Measurements from ENCODE around the gene LRRC27.

The LRRC27 gene

GRCh38 chr10:132419538-132420468 is 87.8 kb downstream of the LRRC27 start:
- H3K79me2 ChIP-seq (ENCODE audit: insufficient read depth, low read length) = no peaks in the 10 kb centered on the region
- H3K9ac ChIP-seq (ENCODE audit: low read length) = no peak overlapping the region
- H3K4me2 ChIP-seq (ENCODE audit: low read length) = no peak overlapping the region
- no peak for TF ChIP-seq EZH2 (IDR thresholded peaks at IDR 0.05; ENCODE audit: borderline replicate concordance, low read length)
- TF ChIP-seq, protein P1, sequence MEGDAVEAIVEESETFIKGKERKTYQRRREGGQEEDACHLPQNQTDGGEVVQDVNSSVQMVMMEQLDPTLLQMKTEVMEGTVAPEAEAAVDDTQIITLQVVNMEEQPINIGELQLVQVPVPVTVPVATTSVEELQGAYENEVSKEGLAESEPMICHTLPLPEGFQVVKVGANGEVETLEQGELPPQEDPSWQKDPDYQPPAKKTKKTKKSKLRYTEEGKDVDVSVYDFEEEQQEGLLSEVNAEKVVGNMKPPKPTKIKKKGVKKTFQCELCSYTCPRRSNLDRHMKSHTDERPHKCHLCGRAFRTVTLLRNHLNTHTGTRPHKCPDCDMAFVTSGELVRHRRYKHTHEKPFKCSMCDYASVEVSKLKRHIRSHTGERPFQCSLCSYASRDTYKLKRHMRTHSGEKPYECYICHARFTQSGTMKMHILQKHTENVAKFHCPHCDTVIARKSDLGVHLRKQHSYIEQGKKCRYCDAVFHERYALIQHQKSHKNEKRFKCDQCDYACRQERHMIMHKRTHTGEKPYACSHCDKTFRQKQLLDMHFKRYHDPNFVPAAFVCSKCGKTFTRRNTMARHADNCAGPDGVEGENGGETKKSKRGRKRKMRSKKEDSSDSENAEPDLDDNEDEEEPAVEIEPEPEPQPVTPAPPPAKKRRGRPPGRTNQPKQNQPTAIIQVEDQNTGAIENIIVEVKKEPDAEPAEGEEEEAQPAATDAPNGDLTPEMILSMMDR (IDR thresholded peaks at IDR 0.05; ENCODE audit: low read length) = no peak
- no peaks in the 10 kb centered on the region for H3K9me2 ChIP-seq (ENCODE audit: low read depth, low read length)
- H3K27ac ChIP-seq (ENCODE audit: low read depth, low read length, poor library complexity, severe bottlenecking) = peak overlapping the region; percentile 87
- no peak overlapping the region for H2AFZ ChIP-seq (ENCODE audit: low read length)
- H4K20me1 ChIP-seq (ENCODE audit: insufficient read depth, low read length) = no peaks in the 10 kb centered on the region
- H3K9me3 ChIP-seq (ENCODE audit: low read length) = no peaks in the 10 kb centered on the region
- peaks cover 35% of the 10 kb centered on the region for H3K4me1 ChIP-seq (ENCODE audit: insufficient read depth, low read length, severe bottlenecking)
- no peaks in the 10 kb centered on the region for H3K27me3 ChIP-seq (ENCODE audit: insufficient read depth, low read length)
- no peaks in the 10 kb centered on the region for H3K36me3 ChIP-seq (ENCODE audit: insufficient read depth, low read length)
- H3K4me3 ChIP-seq (ENCODE audit: low read depth, low read length, poor library complexity, severe bottlenecking) = no peak overlapping the region
- no peaks in the 10 kb centered on the region for H3F3A ChIP-seq (ENCODE audit: insufficient read depth, low read length)

DNA sequence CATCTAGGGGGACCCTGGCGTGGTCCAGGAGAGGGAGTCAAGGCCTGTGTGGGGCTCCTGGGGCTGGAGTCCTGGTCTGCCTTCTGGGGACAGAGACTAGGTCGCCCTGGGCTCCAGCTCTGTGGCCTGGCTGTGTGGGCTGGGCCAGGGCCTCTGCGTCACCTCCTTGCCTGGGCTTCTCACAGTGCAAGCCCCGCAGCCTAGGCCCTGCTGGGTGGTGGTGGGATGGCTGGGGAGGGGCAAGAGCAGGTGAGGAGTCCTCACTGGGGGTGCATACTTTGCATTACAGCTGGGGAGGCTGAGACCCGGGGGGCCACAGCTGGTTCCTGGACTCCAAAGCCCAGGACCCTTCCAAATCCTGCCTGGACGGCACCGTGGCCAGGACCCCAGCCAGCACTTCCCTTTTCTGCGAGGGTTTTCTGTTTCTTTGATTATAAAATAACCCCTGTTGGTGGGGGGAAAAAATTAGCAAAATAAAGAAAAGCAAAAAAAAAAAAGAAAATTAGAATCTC is 88.5 kb downstream of the LRRC27 start:
- no peak for TF ChIP-seq EZH2 (IDR thresholded peaks at IDR 0.05; ENCODE audit: borderline replicate concordance, low read length)
- TF ChIP-seq, protein P1 (IDR thresholded peaks at IDR 0.05; ENCODE audit: low read length) = no peak
- H3K9ac ChIP-seq (ENCODE audit: low read length) = no peak overlapping the region
- no peaks in the 10 kb centered on the region for H3K9me2 ChIP-seq (ENCODE audit: low read depth, low read length)
- peak overlapping the region; percentile 87 for H3K27ac ChIP-seq (ENCODE audit: low read depth, low read length, poor library complexity, severe bottlenecking)
- H3K79me2 ChIP-seq (ENCODE audit: insufficient read depth, low read length) = no peaks in the 10 kb centered on the region
- peaks cover 35% of the 10 kb centered on the region for H3K4me1 ChIP-seq (ENCODE audit: insufficient read depth, low read length, severe bottlenecking)
- no peak overlapping the region for H3K4me3 ChIP-seq (ENCODE audit: low read depth, low read length, poor library complexity, severe bottlenecking)
- no peak overlapping the region for H3K4me2 ChIP-seq (ENCODE audit: low read length)
- no peak overlapping the region for H2AFZ ChIP-seq (ENCODE audit: low read length)
- no peaks in the 10 kb centered on the region for H3K9me3 ChIP-seq (ENCODE audit: low read length)
- H4K20me1 ChIP-seq (ENCODE audit: insufficient read depth, low read length) = no peaks in the 10 kb centered on the region
- H3K36me3 ChIP-seq (ENCODE audit: insufficient read depth, low read length) = no peaks in the 10 kb centered on the region
- no peaks in the 10 kb centered on the region for H3F3A ChIP-seq (ENCODE audit: insufficient read depth, low read length)
- H3K27me3 ChIP-seq (ENCODE audit: insufficient read depth, low read length) = no peaks in the 10 kb centered on the region

DNA sequence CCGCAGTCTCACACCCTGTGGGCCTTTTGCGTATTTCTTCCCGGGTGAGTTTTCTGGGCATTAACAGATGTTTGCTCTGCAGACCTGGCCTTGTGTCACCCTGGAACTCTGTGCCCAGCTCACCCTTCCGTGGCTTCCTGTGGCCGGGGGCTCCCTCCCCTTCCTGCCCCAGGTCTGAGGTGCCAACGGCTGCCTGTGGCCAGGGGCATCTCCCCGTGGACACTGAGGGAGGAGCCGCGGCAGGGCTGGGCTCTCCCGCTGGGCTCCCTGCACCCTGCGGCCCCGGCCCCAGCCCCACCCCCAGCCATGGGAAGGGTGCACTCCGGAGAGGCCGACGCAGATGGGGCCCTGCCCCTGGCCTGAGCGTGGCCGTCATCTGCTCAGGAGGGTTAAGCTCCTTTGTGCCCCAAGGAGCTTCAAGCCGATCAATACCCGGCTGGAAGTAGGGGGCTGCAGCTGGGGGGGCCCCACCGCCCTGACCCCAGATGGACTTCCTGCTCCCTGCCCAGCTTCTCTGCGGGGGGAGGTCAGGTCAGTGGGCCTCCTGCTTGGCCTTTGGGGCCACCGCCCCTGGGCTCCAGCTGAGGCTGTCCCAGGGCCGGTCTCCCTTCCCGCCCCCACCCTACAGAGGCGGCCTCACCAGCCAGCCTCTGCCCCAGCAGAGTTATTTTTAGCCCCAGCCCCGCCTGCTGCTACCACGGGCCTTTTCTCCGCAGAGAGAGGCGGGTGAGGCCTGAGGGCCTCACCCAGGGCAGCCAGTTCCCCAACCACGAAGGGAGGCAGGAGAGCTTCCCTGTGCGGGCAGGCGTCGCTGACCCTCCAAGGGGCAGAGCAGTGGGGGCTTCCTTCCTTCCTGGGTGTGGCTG is 89.2 kb downstream of the LRRC27 start:
- no peaks in the 10 kb centered on the region for H3K9me2 ChIP-seq (ENCODE audit: low read depth, low read length)
- no peaks in the 10 kb centered on the region for H4K20me1 ChIP-seq (ENCODE audit: insufficient read depth, low read length)
- H3K4me3 ChIP-seq (ENCODE audit: low read depth, low read length, poor library complexity, severe bottlenecking) = peak overlapping the region; percentile 5
- no peak overlapping the region for H2AFZ ChIP-seq (ENCODE audit: low read length)
- H3K4me1 ChIP-seq (ENCODE audit: insufficient read depth, low read length, severe bottlenecking) = peaks cover 35% of the 10 kb centered on the region
- H3K27me3 ChIP-seq (ENCODE audit: insufficient read depth, low read length) = no peaks in the 10 kb centered on the region
- H3F3A ChIP-seq (ENCODE audit: insufficient read depth, low read length) = no peaks in the 10 kb centered on the region
- peak overlapping the region; percentile 42; the same call in 1 of the 2 replicates for H3K9ac ChIP-seq (ENCODE audit: low read length)
- peak overlapping the region; percentile 87 for H3K27ac ChIP-seq (ENCODE audit: low read depth, low read length, poor library complexity, severe bottlenecking)
- no peaks in the 10 kb centered on the region for H3K36me3 ChIP-seq (ENCODE audit: insufficient read depth, low read length)
- H3K9me3 ChIP-seq (ENCODE audit: low read length) = no peaks in the 10 kb centered on the region
- no peaks in the 10 kb centered on the region for H3K79me2 ChIP-seq (ENCODE audit: insufficient read depth, low read length)
- H3K4me2 ChIP-seq (ENCODE audit: low read length) = peak overlapping the region; percentile 44
- TF ChIP-seq EZH2 (IDR thresholded peaks at IDR 0.05; ENCODE audit: borderline replicate concordance, low read length) = no peak
- TF ChIP-seq, protein P1 (IDR thresholded peaks at IDR 0.05; ENCODE audit: low read length) = no peak

Measured in OCI-LY1 (cell line).